ENCODE measurements around the gene ZNF331. TPM values are rescaled to one million over a fixed set of nuclear protein-coding genes. Genes with fewer than 3 reads are reported as not detected.

The ZNF331 gene
- total and polyA plus RNA-seq, 2 of the 8 experiments (the other 6 are each of a cell fraction or from before 2014, with no cell fraction given), result 30.0 to 44.1 TPM

DNA sequence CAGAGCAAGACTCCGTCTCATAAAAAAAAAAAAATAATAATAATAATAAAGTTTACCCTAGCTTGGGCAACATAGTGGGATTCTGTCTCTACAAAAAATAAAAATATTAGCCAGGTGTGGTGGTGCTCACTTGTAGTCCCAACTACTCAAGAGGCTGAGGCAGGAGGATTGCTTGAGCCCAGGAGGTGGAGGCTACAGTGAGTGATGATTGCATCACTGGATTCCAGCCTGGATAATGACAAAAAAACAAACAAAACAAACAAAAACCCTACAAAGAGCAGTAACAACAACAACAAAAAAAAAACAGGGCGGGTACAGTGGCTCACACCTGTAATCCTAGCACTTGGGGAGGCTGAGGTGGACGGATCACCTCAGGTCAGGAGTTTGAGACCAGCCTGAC is 45.2 kb downstream of the ZNF331 start:
- no peak overlapping the region for H3K56ac ChIP-seq (replicated peaks; ENCODE audit: insufficient read length, low read depth, low read length)
- ChIA-PET POLR2A (ENCODE audit: partially characterized antibody) (interaction anchor here (0.6 to 2.3 kb wide), 3 partner anchors 12 to 160 kb away, joined by 3 to 14 read pairs (median 4); no protein-coding TSS in a partner anchor), CTCF (ENCODE audit: partially characterized antibody) (interaction anchor here (1.2 kb wide), 1 partner anchor 10 kb away, joined by 6 read pairs; no protein-coding TSS in a partner anchor)
- no peak overlapping the region for H2BK20ac ChIP-seq (ENCODE audit: low read length)
- no peak overlapping the region for H2AK5ac ChIP-seq (ENCODE audit: low read depth, low read length)
- DNase-seq (ENCODE audit: low read depth in 1 of 2, low spot score in 2 of 2) (no peak), FAIRE-seq (no peak)
- no peak overlapping the region for H2AFZ ChIP-seq (ENCODE audit: low read length)
- no peak overlapping the region for H4K5ac ChIP-seq (ENCODE audit: insufficient read length, low read depth, low read length)
- H3K4ac ChIP-seq (replicated peaks; ENCODE audit: insufficient read length, low read depth, low read length), result no peak overlapping the region
- no peak overlapping the region for H4K91ac ChIP-seq (replicated peaks; ENCODE audit: insufficient read length, low read length)
- TF ChIP-seq POLR2A (IDR thresholded peaks at IDR 0.05; ENCODE audit: control extremely low read depth in 1 of 2, low read depth in 2 of 2, low read length in 2 of 2) (no peak), KDM5A (IDR thresholded peaks at IDR 0.05; ENCODE audit: low read length) (no peak), CTBP2 (IDR thresholded peaks at IDR 0.05; ENCODE audit: borderline replicate concordance, insufficient read depth, insufficient read length, low read length) (no peak), MAFK (IDR thresholded peaks at IDR 0.05; ENCODE audit: low read depth, low read length) (no peak), KDM1A (IDR thresholded peaks at IDR 0.05; ENCODE audit: borderline replicate concordance, low read length) (no peak), SP2 (IDR thresholded peaks at IDR 0.05; ENCODE audit: low read length) (no peak), TEAD4 (IDR thresholded peaks at IDR 0.05; ENCODE audit: low read depth, low read length) (no peak), SIRT6 (IDR thresholded peaks at IDR 0.05; ENCODE audit: low read length) (no peak), CHD1 (IDR thresholded peaks at IDR 0.05; ENCODE audit: low read depth, low read length) (no peak), BACH1 (IDR thresholded peaks at IDR 0.05; ENCODE audit: low read length) (no peak), NRF1 (IDR thresholded peaks at IDR 0.05; ENCODE audit: low read depth, low read length) (no peak), PHF8 (conservative IDR thresholded peaks at IDR 0.05; ENCODE audit: low read depth, low read length) (no peak), SP4 (IDR thresholded peaks at IDR 0.05; ENCODE audit: low read length) (no peak)
- TF ChIP-seq, protein P1, sequence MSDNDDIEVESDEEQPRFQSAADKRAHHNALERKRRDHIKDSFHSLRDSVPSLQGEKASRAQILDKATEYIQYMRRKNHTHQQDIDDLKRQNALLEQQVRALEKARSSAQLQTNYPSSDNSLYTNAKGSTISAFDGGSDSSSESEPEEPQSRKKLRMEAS (IDR thresholded peaks at IDR 0.05), result no peak
- H3K79me1 ChIP-seq (ENCODE audit: low read depth, low read length), result no peaks in the 10 kb centered on the region
- H3K27me3 ChIP-seq (replicated peaks in 1 of 4; ENCODE audit: control insufficient read depth in 3 of 4, extremely low read depth in 1 of 4, insufficient read depth in 3 of 4, low read length in 3 of 4), result no peaks in the 10 kb centered on the region
- no peak overlapping the region for H2BK5ac ChIP-seq (ENCODE audit: low read depth, low read length)
- no peak overlapping the region for H3K4me2 ChIP-seq (ENCODE audit: insufficient read depth in 1 of 2, low read depth in 2 of 2, low read length in 2 of 2)
- H2BK120ac ChIP-seq (replicated peaks; ENCODE audit: low read depth, low read length), result no peak overlapping the region
- no peak overlapping the region for H3K4me3 ChIP-seq (ENCODE audit: extremely low read depth in 1 of 4, insufficient read depth in 2 of 4, low read depth in 3 of 4, low read length in 4 of 4)
- H3K23me2 ChIP-seq (ENCODE audit: low read depth, low read length), result 0 out of 2 replicates have a peak, but pooled peaks cover 4% of the 10 kb centered on the region
- no peak overlapping the region for H3K14ac ChIP-seq (ENCODE audit: insufficient read length)
- H2BK15ac ChIP-seq (ENCODE audit: low read length), result no peak overlapping the region
- peaks cover 0 to 2% of the 10 kb centered on the region in 2 experiments; a peak in 1 of 4 replicates for H3K9me3 ChIP-seq (ENCODE audit: insufficient read depth in 2 of 2, low read depth in 1 of 2, low read length in 1 of 2)
- H3K36me3 ChIP-seq (ENCODE audit: control insufficient read depth in 2 of 4, insufficient read depth in 4 of 4, low read length in 3 of 4), result peaks cover 0 to 14% (median 6%) of the 10 kb centered on the region in 4 experiments; a peak in 4 of 8 replicates
- H3K4me1 ChIP-seq (replicated peaks in 1 of 4; ENCODE audit: control insufficient read depth in 3 of 4, insufficient read depth in 4 of 4, low read length in 3 of 4), result peaks cover 0 to 11% (median 8%) of the 10 kb centered on the region in 4 experiments; a peak in 4 of 7 replicates
- H3K23ac ChIP-seq (ENCODE audit: insufficient read length), result no peak overlapping the region
- H4K20me1 ChIP-seq (replicated peaks in 1 of 2; ENCODE audit: control insufficient read depth in 1 of 2, insufficient read depth in 2 of 2, low read length in 2 of 2), result no peaks in the 10 kb centered on the region
- H3K27ac ChIP-seq (ENCODE audit: low read depth, low read length), result no peak overlapping the region
- H3K79me2 ChIP-seq (ENCODE audit: control insufficient read depth in 1 of 2, insufficient read depth in 2 of 2, low read length in 2 of 2), result no peaks in the 10 kb centered on the region
- no peak overlapping the region for H3K9ac ChIP-seq (replicated peaks in 1 of 4; ENCODE audit: extremely low read depth in 1 of 4, low read depth in 3 of 4, low read length in 3 of 4)
- H2BK12ac ChIP-seq (ENCODE audit: low read depth, low read length), result no peak overlapping the region
- H4K8ac ChIP-seq (ENCODE audit: extremely low read depth, insufficient read depth, low read length), result no peak overlapping the region
- 90% methylated on average over 3 of the region's 3 CpGs; no CpG with 5 or more reads in 1 of the 2 experiments for WGBS, 2 experiments (ENCODE audit: extremely low coverage in 1 of 2, insufficient coverage in 1 of 2, insufficient read length in 1 of 2, insufficient replicate concordance in 2 of 2, low coverage in 1 of 2, low lambda C conversion rate in 2 of 2, missing lambda C conversion rate in 1 of 2)
- H3K18ac ChIP-seq (ENCODE audit: extremely low read depth, low read length), result no peak overlapping the region

Measured in H1 (cell line).